GM06990 (cell line): Measurements from ENCODE around the gene POU2F2.

ENCODE experiments used
- DNase-seq: peaks from one replicate; pipeline ENCODE4 v3.0.0-alpha.2; 2011; ENCODE audit not compliant: insufficient read length; ENCODE audit errors: extremely low read depth
- H3K27me3 ChIP-seq: replicated peaks from 2 replicates; pipeline ENCODE4 v1.6.0; 2011; ENCODE audit warnings: low read length; ENCODE audit not compliant: control insufficient read depth, insufficient read depth
- H3K36me3 ChIP-seq: 2 replicates; pipeline ENCODE4 v1.5.1; 2011; ENCODE audit warnings: low read length; ENCODE audit not compliant: control insufficient read depth, insufficient read depth
- H3K4me3 ChIP-seq: replicated peaks from 2 replicates; pipeline ENCODE4 v1.5.1; 2011; ENCODE audit warnings: low read depth, mild to moderate bottlenecking, control low read depth, low read length
- TF ChIP-seq, protein P1 (sequence below): IDR thresholded peaks from 2 replicates; pipeline ENCODE4 v1.5.1; 2011; ENCODE audit warnings: low read length, control low read depth, mild to moderate bottlenecking, inconsistent platforms; ENCODE audit not compliant: insufficient read depth, poor library complexity, severe bottlenecking

Gene POU2F2

GRCh38 chr19:42161616-42162263, 29.5 kb upstream of the POU2F2 start:
- no peaks in the 10 kb centered on the region; the same call in none of the 2 replicates for H3K27me3 ChIP-seq
- TF ChIP-seq, protein P1, sequence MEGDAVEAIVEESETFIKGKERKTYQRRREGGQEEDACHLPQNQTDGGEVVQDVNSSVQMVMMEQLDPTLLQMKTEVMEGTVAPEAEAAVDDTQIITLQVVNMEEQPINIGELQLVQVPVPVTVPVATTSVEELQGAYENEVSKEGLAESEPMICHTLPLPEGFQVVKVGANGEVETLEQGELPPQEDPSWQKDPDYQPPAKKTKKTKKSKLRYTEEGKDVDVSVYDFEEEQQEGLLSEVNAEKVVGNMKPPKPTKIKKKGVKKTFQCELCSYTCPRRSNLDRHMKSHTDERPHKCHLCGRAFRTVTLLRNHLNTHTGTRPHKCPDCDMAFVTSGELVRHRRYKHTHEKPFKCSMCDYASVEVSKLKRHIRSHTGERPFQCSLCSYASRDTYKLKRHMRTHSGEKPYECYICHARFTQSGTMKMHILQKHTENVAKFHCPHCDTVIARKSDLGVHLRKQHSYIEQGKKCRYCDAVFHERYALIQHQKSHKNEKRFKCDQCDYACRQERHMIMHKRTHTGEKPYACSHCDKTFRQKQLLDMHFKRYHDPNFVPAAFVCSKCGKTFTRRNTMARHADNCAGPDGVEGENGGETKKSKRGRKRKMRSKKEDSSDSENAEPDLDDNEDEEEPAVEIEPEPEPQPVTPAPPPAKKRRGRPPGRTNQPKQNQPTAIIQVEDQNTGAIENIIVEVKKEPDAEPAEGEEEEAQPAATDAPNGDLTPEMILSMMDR, result no peak
- DNase-seq, result no peak
- H3K36me3 ChIP-seq, result no peaks in the 10 kb centered on the region
- no peak overlapping the region for H3K4me3 ChIP-seq

- TF ChIP-seq, protein P1, result no peak
- DNase-seq, result no peak
- no peaks in the 10 kb centered on the region for H3K36me3 ChIP-seq
- H3K4me3 ChIP-seq, result no peak overlapping the region
- H3K27me3 ChIP-seq, result no peaks in the 10 kb centered on the region; the same call in none of the 2 replicates
These were observed 27.7 kb upstream of the POU2F2 start for GRCh38 chr19:42159942-42160341.

GRCh38 chr19:42158926-42159325, 26.7 kb upstream of the POU2F2 start:
- Histone ChIP-seq H3K27me3 (no peaks in the 10 kb centered on the region; the same call in none of the 2 replicates), H3K36me3 (no peaks in the 10 kb centered on the region), H3K4me3 (no peak overlapping the region)
- DNase-seq, result no peak
- TF ChIP-seq, protein P1, result no peak

GRCh38 chr19:42156571-42156970, 24.3 kb upstream of the POU2F2 start:
- Histone ChIP-seq H3K4me3 (no peak overlapping the region), H3K27me3 (no peaks in the 10 kb centered on the region; the same call in none of the 2 replicates), H3K36me3 (no peaks in the 10 kb centered on the region)
- TF ChIP-seq, protein P1, result no peak
- DNase-seq, result no peak

DNA sequence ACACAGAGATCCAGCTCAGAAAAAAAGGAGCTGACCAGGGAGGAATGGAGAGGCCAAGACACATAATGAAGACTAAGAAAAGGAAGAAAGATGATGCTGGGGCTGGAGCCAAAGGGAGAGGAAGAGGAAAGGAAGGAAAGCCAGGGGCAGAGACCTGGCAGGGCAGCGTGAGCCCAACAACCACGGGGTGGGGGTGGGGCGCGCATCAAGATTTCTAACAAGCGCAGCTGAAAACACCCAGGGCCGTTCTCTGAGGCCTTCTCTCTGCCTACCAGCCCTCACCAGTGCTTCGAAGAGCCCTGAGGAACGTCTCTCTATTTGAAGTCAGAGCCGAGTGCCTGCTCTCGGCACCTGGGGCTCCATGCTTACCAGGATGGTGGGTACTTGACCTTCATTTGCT, 23.6 kb upstream of the POU2F2 start:
- H3K27me3 ChIP-seq, result no peaks in the 10 kb centered on the region; the same call in none of the 2 replicates
- TF ChIP-seq, protein P1, result no peak
- H3K36me3 ChIP-seq, result no peaks in the 10 kb centered on the region
- DNase-seq, result no peak
- H3K4me3 ChIP-seq, result no peak overlapping the region
